Dendritic cell treated with granulocyte-macrophage colony-stimulating factor and Interleukin-4, amounts not matched to agents 40 ng/mL and 50 ng/mL, for 4 days (primary cell): ENCODE results near the gene RAB23.

ENCODE experiments used
- H3K27ac Mint-ChIP-seq: one replicate; pipeline ENCODE4 v1.8.0; 2022; ENCODE audit warnings: mild to moderate bottlenecking, mixed read lengths
- H3K27me3 Mint-ChIP-seq: one replicate; pipeline ENCODE4 v1.8.0; 2022; ENCODE audit warnings: mild to moderate bottlenecking, mixed read lengths
- H3K36me3 Mint-ChIP-seq: one replicate; pipeline ENCODE4 v1.8.0; 2022; ENCODE audit warnings: low read depth, mixed read lengths
- H3K4me1 Mint-ChIP-seq: one replicate; pipeline ENCODE4 v1.8.0; 2022; ENCODE audit warnings: low read depth, mixed read lengths
- H3K4me3 Mint-ChIP-seq: one replicate; pipeline ENCODE4 v1.8.0; 2022; ENCODE audit warnings: mild to moderate bottlenecking, moderate library complexity, mixed read lengths
- H3K9me3 Mint-ChIP-seq: one replicate; pipeline ENCODE4 v1.8.0; 2022; ENCODE audit warnings: mixed read lengths
- intact Hi-C: fragments of 100-400 bp; cut with micrococcal nuclease; formaldehyde crosslinking; loops from one replicate; pipeline ENCODE4 v1.15.0; 2022

The RAB23 gene

GRCh38 chr6:57221936-57222742 lies at the start of gene RAB23:
Gene RAB23, minus strand, starts transcription at chr6:57222307. Its CDS starts 11,927 bp downstream, at chr6:57210380.
- Mint-ChIP-seq H3K4me1 (peaks cover 10% of the 10 kb centered on the region), H3K36me3 (peaks cover 7% of the 10 kb centered on the region), H3K27ac (peak within 1 kb of the TSS; percentile 76), H3K27me3 (peaks cover 22% of the 10 kb centered on the region), H3K4me3 (peak within 1 kb of the TSS; percentile 98), H3K9me3 (no peaks in the 10 kb centered on the region)
- intact Hi-C loops = loop anchor here (2.0 to 5.0 kb wide), 3 partner anchors 50 to 330 kb away; partner anchors contain the start of genes BAG2 and PRIM2

DNA sequence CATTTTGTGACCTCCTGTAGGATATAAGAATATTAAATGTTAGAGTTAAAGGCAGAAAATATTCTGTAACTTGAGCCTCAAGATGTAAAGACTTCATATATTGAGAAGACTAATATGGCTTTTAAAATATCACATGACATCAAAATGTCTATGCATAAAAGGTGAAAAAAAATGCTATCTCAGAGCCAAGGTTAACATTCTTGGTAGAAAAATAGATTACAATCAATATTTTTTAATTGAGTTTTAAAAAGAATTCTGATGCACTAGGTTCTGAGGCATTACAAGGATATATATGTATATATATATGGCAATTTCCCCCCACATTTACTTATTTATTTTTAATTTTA lies 46.2 kb upstream of the RAB23 start:
- Mint-ChIP-seq H3K27ac (no peak overlapping the region), H3K36me3 (no peaks in the 10 kb centered on the region), H3K4me3 (no peak overlapping the region), H3K9me3 (peaks cover 4% of the 10 kb centered on the region), H3K4me1 (no peaks in the 10 kb centered on the region), H3K27me3 (no peaks in the 10 kb centered on the region)
- intact Hi-C loops = loop anchor here (1.0 kb wide), 1 partner anchor 48 kb away; no protein-coding TSS in a partner anchor

DNA sequence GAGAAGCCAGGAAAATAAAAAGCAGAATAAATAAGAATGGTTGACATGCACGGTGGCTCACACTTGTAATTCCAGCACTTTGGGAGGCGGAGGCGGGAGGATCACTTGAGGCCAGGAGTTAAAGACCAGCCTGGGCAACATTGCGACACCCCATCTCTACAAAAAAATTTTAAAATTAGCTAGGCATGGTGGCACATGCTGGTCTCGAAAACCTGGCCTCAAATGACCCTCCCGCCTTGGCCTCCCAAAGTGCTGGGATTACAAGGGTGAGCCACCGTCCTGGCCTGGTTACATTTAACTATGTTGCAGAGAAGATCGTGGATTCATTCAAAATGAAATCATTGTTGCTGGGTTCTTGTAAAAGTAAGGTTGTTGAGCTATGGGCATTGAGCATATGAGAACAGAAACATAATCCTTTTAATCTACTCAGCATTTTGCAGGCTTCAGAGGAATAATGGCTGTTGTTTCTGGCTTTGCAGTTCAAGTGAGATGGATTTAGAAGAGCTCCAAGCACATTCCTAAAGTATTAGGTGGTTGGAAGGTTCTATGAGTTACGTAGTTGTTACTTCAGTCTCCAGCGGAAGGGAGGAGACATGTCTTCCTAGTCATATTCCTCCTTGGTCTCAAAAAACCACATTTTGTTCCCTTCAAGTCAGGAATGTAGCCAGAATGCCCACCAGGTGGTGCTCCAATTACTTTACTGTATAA lies 45.6 kb upstream of the RAB23 start:
- Mint-ChIP-seq H3K9me3 (no peaks in the 10 kb centered on the region), H3K27ac (no peak overlapping the region), H3K36me3 (no peaks in the 10 kb centered on the region), H3K27me3 (no peaks in the 10 kb centered on the region), H3K4me1 (no peaks in the 10 kb centered on the region), H3K4me3 (no peak overlapping the region)
- intact Hi-C loops = loop anchor here (1.0 kb wide), 1 partner anchor 49 kb away; no protein-coding TSS in a partner anchor

DNA sequence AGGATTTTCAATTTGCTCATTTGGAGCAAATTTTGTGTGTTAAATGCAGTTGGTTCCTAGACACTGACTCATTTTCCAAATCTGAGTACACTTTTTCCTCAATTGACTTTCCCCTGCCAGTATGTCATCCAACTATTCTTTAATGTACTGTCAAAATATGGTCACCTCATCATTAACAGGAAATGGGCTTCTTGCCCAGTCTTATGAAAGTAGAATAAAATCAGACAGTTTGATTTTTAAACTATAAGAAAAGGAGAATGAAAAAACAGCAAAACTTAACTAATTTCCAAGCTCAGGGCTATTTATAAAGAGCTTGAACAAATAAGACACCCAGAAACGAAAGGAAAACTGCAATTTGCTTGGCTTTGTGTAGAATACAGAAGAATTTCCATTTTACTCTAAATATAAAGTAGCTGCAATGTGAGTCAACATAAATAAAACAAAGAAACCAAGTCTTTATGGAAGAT lies 43.7 kb upstream of the RAB23 start:
- no peak overlapping the region for H3K27ac Mint-ChIP-seq
- H3K27me3 Mint-ChIP-seq = no peaks in the 10 kb centered on the region
- intact Hi-C loops = no loop called here
- no peaks in the 10 kb centered on the region for H3K9me3 Mint-ChIP-seq
- H3K4me3 Mint-ChIP-seq = no peak overlapping the region
- H3K4me1 Mint-ChIP-seq = no peaks in the 10 kb centered on the region
- H3K36me3 Mint-ChIP-seq = no peaks in the 10 kb centered on the region

- intact Hi-C loops = no loop called here
- Mint-ChIP-seq H3K27me3 (no peaks in the 10 kb centered on the region), H3K9me3 (no peaks in the 10 kb centered on the region), H3K27ac (no peak overlapping the region), H3K4me3 (no peak overlapping the region), H3K4me1 (no peaks in the 10 kb centered on the region), H3K36me3 (no peaks in the 10 kb centered on the region)
Observed at GRCh38 chr6:57263739-57264138, 41.6 kb upstream of the RAB23 start.

- Mint-ChIP-seq H3K9me3 (no peaks in the 10 kb centered on the region), H3K36me3 (no peaks in the 10 kb centered on the region), H3K27ac (no peak overlapping the region), H3K27me3 (no peaks in the 10 kb centered on the region), H3K4me1 (no peaks in the 10 kb centered on the region), H3K4me3 (no peak overlapping the region)
- intact Hi-C loops = no loop called here
Observed at GRCh38 chr6:57262901-57263694, 41.0 kb upstream of the RAB23 start.

- H3K27me3 Mint-ChIP-seq = no peaks in the 10 kb centered on the region
- H3K36me3 Mint-ChIP-seq = no peaks in the 10 kb centered on the region
- H3K9me3 Mint-ChIP-seq = no peaks in the 10 kb centered on the region
- intact Hi-C loops = no loop called here
- no peak overlapping the region for H3K27ac Mint-ChIP-seq
- H3K4me1 Mint-ChIP-seq = no peaks in the 10 kb centered on the region
- no peak overlapping the region for H3K4me3 Mint-ChIP-seq
Observed at GRCh38 chr6:57262488-57262887, 40.4 kb upstream of the RAB23 start.

DNA sequence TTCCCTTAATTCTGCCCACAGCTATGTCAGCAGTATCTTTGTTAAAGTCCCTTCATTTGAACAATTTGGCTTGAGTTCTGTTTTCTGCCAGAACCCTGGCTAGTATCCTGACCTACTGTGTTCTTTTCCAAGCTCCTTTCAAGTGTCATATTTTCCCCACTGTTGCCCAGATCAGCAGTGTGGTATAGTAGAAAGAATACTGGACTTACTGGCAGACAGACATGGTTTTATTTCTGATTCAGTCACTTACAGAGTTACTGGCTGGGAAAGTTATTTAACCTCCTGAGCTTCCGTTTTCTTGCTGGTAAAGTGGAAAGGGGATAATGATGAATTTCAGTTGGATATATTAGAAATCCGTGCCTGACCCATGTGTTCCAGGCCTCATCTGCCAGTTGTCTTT lies 39.8 kb upstream of the RAB23 start:
- Mint-ChIP-seq H3K9me3 (no peaks in the 10 kb centered on the region), H3K27me3 (no peaks in the 10 kb centered on the region), H3K27ac (no peak overlapping the region), H3K4me3 (no peak overlapping the region), H3K4me1 (no peaks in the 10 kb centered on the region), H3K36me3 (no peaks in the 10 kb centered on the region)
- intact Hi-C loops = no loop called here

GRCh38 chr6:57259064-57259463 lies 37.0 kb upstream of the RAB23 start:
- H3K9me3 Mint-ChIP-seq = no peaks in the 10 kb centered on the region

DNA sequence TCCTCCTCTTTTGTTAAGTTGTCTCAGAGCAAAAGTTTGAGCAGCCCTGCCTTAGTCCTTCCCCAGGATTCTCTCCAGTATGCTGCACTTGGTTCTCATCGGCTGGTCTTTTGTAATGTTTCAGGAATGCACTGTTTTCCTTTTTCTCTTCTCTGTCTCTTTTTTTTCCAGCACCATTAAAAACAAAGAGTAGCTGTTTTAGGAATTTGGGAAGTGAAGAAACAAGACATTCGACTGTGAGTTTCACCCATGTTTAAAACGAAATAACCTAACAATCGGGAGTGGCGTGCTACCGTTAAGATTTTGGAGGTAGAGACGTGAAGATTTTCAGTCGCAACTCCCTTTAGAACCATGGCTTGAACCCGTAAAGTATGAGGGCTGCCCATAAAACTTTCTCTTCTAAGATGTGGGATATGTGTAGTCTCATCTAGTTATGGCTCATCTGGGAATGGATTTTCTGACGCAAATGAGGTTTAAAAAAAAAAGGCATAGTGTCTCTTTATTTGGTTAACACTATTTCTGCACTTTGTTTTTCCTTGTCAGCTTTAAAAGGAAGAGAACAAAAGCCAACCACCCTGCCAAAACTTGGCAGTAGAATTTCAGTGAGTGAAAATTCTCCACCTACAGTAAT lies 35.9 kb upstream of the RAB23 start:
- Mint-ChIP-seq H3K4me3 (no peak overlapping the region), H3K4me1 (no peaks in the 10 kb centered on the region), H3K36me3 (no peaks in the 10 kb centered on the region), H3K27me3 (no peaks in the 10 kb centered on the region), H3K9me3 (no peaks in the 10 kb centered on the region), H3K27ac (no peak overlapping the region)
- intact Hi-C loops = no loop called here

More at GRCh38 chr6:57259064-57259463, 37.0 kb upstream of the RAB23 start:
- Mint-ChIP-seq H3K4me1 (no peaks in the 10 kb centered on the region), H3K4me3 (no peak overlapping the region), H3K27ac (no peak overlapping the region), H3K36me3 (no peaks in the 10 kb centered on the region), H3K27me3 (no peaks in the 10 kb centered on the region)
- intact Hi-C loops = no loop called here

DNA sequence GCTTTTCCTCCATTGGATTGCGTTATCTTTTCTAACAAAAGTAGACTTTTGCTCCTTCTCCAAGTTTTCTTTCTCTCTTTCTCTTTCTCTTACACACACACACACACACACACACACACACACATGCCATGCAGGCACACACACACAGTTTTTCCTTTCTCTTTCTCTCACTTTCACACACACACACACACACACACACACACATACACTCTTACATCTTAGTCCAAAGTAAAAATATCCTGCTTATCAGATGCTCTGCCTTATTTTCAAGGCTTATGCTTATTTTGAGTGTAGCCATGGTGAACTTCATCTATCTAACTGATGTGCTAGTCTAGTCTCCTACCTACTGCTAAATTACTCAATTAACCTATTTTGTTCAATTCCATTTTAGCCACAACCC lies 34.4 kb upstream of the RAB23 start:
- no peaks in the 10 kb centered on the region for H3K4me1 Mint-ChIP-seq
- H3K27me3 Mint-ChIP-seq = no peaks in the 10 kb centered on the region
- intact Hi-C loops = no loop called here
- H3K36me3 Mint-ChIP-seq = no peaks in the 10 kb centered on the region
- no peaks in the 10 kb centered on the region for H3K9me3 Mint-ChIP-seq
- H3K27ac Mint-ChIP-seq = no peak overlapping the region
- no peak overlapping the region for H3K4me3 Mint-ChIP-seq

- Mint-ChIP-seq H3K9me3 (no peaks in the 10 kb centered on the region), H3K4me3 (no peak overlapping the region), H3K27ac (no peak overlapping the region), H3K36me3 (no peaks in the 10 kb centered on the region), H3K4me1 (no peaks in the 10 kb centered on the region), H3K27me3 (no peaks in the 10 kb centered on the region)
- intact Hi-C loops = no loop called here
Observed at GRCh38 chr6:57255451-57256169, 33.5 kb upstream of the RAB23 start.

DNA sequence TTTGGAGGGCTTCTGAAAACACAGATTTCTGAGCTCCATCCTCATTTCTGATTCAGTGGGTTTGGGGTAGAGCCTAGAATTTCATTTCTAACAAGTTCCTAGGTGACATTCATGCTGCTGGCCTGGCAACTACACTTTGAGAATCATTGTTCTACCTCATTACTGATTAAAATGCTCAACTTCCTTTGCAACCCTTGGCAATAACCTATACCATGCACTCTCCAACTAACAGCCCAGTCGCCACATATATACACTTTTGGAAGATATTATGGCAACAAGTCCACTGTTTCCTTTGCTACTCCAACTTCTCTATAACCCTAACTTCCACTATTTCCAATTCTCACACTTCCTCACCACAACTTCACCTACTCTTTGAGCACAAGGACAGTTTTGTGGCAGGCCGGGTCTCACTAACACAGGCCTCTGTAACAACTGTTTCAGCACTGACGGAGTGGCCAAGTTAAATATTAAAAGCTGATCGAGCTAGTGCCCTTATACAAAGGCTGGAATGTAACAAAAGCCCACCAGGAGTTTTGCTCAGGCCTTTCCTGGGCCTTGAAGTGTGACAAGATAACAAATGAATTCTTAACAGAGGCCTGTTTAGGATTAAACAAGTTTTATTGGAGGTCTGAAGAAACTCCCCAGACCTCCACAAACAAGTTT lies 32.1 kb upstream of the RAB23 start:
- H3K4me1 Mint-ChIP-seq = no peaks in the 10 kb centered on the region
- no peaks in the 10 kb centered on the region for H3K36me3 Mint-ChIP-seq
- H3K27ac Mint-ChIP-seq = no peak overlapping the region
- intact Hi-C loops = no loop called here
- H3K9me3 Mint-ChIP-seq = no peaks in the 10 kb centered on the region
- no peaks in the 10 kb centered on the region for H3K27me3 Mint-ChIP-seq
- no peak overlapping the region for H3K4me3 Mint-ChIP-seq
